ENCODE measurements around the gene BFSP2.
"Not testable (repeated sequence)": the region's sequence is repeated elsewhere in the genome, so short reads cannot be mapped to it uniquely, and the experiment has no call there.

The BFSP2 gene

DNA sequence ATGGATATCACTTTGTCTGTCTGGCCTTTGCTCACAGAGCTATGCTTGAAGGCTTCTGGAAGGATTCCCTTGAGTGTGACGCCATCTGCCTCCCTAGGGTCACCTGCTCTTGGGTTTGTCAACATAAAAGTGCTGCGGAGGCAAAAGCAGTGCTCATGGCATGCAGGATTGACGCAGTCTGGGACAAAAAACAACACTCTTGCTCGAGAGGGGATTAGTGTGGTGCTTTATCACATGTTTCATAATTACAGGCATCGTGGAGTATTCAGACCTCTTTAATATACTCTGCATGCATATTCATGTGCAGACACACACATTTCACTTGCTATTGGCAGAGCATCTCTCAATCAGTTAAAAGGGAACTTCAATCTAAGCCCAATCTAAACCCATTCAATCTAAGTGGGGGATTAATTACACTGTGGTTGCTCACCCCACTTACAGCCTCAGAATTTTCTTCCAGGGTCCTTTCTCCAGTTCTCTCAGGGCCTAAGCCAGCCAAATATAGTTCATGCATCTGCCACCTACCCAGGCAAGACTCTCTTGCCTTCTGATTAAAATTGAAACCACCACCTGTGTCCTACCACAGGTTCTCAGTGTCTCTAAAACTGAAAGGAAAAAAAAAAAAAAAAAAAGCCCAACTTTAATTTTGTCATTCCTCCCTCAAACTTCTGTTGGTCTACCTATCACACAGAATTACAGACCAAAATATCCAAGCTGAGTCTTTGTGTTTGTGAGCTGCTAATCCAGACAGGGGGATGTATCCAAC, 75.6 kb downstream of the BFSP2 start:
- H3K36me3 Mint-ChIP-seq (ENCODE audit: insufficient read depth) = no peaks in the 10 kb centered on the region
- no peaks in the 10 kb centered on the region for H3K4me1 Mint-ChIP-seq (ENCODE audit: low read depth in 2 of 2)
- no peak overlapping the region for H3K27ac Mint-ChIP-seq
- ATAC-seq (replicated peaks) = peak; percentile 31
- H3K9me3 Mint-ChIP-seq = no peaks in the 10 kb centered on the region
- DNase-seq = no peak
- H3K4me3 Mint-ChIP-seq = no peak overlapping the region
- H3K27me3 Mint-ChIP-seq = no peaks in the 10 kb centered on the region

GRCh38 chr3:133476971-133477375, 77.1 kb downstream of the BFSP2 start:
- no peak for DNase-seq
- Mint-ChIP-seq H3K27me3 (no peaks in the 10 kb centered on the region), H3K27ac (no peak overlapping the region), H3K4me1 (ENCODE audit: low read depth in 2 of 2) (no peaks in the 10 kb centered on the region), H3K4me3 (no peak overlapping the region), H3K9me3 (no peaks in the 10 kb centered on the region), H3K36me3 (ENCODE audit: insufficient read depth) (no peaks in the 10 kb centered on the region)
- ATAC-seq (replicated peaks) = no peak

DNA sequence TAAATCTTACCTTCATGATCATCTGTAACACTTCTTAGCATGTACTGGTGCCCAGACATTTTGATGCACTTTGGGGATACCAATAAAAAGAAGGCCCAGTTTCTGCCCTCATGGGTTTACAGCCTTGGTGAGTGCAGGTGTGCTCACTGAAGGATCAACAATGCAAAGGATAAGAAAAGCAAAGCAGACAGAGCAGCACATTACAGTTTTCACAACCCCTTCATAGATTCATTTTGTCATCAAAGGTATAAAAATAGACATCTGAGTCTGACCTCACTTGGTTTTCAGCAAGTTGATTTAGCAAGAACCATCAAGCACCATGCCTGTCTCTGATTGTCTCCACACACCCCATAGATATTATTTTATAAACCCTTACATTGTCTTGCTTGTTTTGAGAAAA, 77.6 kb downstream of the BFSP2 start:
- no peaks in the 10 kb centered on the region for H3K9me3 Mint-ChIP-seq
- H3K27ac Mint-ChIP-seq = no peak overlapping the region
- no peaks in the 10 kb centered on the region for H3K36me3 Mint-ChIP-seq (ENCODE audit: insufficient read depth)
- DNase-seq = no peak
- no peak for ATAC-seq (replicated peaks)
- H3K4me1 Mint-ChIP-seq (ENCODE audit: low read depth in 2 of 2) = no peaks in the 10 kb centered on the region
- H3K27me3 Mint-ChIP-seq = no peaks in the 10 kb centered on the region
- no peak overlapping the region for H3K4me3 Mint-ChIP-seq

GRCh38 chr3:133478624-133479023, 78.8 kb downstream of the BFSP2 start:
- H3K27me3 Mint-ChIP-seq = no peaks in the 10 kb centered on the region
- no peaks in the 10 kb centered on the region for H3K9me3 Mint-ChIP-seq
- no peak overlapping the region for H3K4me3 Mint-ChIP-seq
- H3K36me3 Mint-ChIP-seq (ENCODE audit: insufficient read depth) = no peaks in the 10 kb centered on the region
- no peaks in the 10 kb centered on the region for H3K4me1 Mint-ChIP-seq (ENCODE audit: low read depth in 2 of 2)
- no peak for ATAC-seq (replicated peaks)
- no peak for DNase-seq
- no peak overlapping the region for H3K27ac Mint-ChIP-seq

DNA sequence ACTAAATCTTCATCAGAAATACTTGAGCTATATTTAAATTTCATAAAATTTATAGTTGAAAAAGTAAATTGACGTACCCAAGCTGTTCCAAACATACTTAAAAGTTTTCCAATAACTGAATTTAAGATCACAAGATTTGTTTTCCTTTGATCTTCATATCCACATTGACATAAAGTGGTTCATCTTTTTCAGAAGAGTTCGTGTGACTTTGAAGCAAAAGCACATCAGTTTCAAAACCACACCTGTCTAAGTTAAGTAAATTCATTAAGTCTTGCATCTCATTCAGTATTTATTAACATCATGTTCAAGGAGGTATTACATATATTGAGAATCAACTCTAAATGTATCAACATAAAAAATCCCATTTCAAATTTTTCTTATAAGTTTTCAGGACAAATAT, 79.5 kb downstream of the BFSP2 start:
- Mint-ChIP-seq H3K4me1 (ENCODE audit: low read depth in 2 of 2) (no peaks in the 10 kb centered on the region), H3K4me3 (no peak overlapping the region), H3K27me3 (no peaks in the 10 kb centered on the region), H3K9me3 (no peaks in the 10 kb centered on the region), H3K27ac (no peak overlapping the region), H3K36me3 (ENCODE audit: insufficient read depth) (no peaks in the 10 kb centered on the region)
- DNase-seq (no peak), ATAC-seq (replicated peaks) (no peak)

DNA sequence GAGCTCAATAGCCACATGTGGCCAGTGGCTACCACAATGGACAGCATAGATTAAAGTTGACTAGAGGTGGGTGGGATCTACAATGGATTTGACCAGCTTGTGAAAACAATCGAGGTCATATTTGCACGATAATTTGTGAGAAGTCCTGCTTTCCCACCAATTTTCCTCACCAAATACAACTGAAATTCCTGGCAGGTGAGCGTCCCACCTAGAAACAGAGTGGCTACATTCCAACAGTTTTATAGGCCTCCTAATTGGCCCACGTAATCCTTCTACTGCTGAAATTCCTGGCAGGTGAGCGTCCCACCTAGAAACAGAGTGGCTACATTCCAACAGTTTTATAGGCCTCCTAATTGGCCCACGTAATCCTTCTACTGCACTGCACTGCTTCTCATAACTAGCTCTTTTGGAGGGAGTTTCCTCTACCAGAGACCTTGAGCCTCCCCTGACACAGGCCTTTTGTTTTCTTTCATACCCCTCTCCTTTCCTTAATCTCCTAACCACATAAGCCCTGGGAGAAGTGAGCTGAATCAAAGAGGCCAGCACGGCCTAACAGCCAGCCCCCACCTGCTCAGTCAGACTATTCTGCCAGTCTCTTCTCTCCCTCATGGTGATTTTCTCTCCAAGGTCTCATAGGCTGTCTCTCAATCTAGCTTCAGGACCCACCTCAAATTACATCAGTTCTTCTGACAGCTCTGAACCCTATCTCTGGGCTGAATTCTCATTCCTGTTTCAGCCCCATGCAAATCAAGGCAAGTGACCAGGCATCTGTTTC, 80.2 kb downstream of the BFSP2 start:
- no peaks in the 10 kb centered on the region for H3K36me3 Mint-ChIP-seq (ENCODE audit: insufficient read depth)
- DNase-seq = no peak
- no peaks in the 10 kb centered on the region for H3K27me3 Mint-ChIP-seq
- H3K27ac Mint-ChIP-seq = no peak overlapping the region
- H3K4me1 Mint-ChIP-seq (ENCODE audit: low read depth in 2 of 2) = no peaks in the 10 kb centered on the region
- no peak for ATAC-seq (replicated peaks)
- no peaks in the 10 kb centered on the region for H3K9me3 Mint-ChIP-seq
- H3K4me3 Mint-ChIP-seq = no peak overlapping the region

DNA sequence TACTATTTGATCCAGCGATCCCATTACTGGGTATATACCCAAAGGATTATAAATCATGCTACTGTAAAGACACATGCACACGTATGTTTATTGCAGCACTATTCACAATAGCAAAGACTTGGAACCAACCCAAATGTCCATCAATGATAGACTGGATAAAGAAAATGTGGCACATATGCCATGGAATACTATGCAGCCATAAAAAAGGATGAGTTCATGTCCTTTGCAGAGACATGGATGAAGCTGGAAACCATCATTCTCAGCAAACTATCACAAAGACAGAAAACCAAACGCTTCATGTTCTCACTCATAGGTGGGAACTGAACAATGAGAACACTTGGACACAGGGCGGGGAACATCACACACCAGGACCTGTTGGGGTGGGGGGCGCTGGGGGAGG, 82.6 kb downstream of the BFSP2 start:
- H3K27ac Mint-ChIP-seq; DNase-seq; H3K4me3 Mint-ChIP-seq; H3K4me1 Mint-ChIP-seq (ENCODE audit: low read depth in 2 of 2); H3K9me3 Mint-ChIP-seq; H3K36me3 Mint-ChIP-seq (ENCODE audit: insufficient read depth); ATAC-seq (replicated peaks); H3K27me3 Mint-ChIP-seq: not testable (repeated sequence)

DNA sequence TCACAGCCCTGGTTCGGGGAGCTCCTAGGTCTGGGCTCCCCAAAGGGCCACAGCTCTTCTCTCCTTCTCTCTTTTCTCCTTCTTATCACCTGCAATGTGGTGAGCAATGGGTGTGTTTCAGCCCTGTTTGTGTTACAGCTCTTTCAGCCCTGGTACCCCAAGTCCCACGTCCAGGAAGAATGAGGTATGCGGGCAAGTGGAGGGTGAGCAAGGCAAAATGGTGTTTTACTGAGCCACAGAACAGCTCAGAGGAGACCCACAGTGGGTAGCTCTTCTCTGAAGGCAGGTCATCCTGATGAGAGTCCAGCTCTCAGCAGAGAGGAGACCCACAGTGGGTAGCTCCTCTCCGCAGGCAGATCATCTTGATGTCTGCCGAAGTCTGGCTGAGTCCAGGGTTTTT, 86.8 kb downstream of the BFSP2 start:
- Mint-ChIP-seq H3K4me1 (ENCODE audit: low read depth in 2 of 2) (peaks cover 6 to 15% of the 10 kb centered on the region in 2 donors), H3K27me3 (no peaks in the 10 kb centered on the region), H3K4me3 (no peak overlapping the region), H3K36me3 (ENCODE audit: insufficient read depth) (peaks cover 2% of the 10 kb centered on the region), H3K9me3 (no peaks in the 10 kb centered on the region), H3K27ac (no peak overlapping the region)
- no peak for ATAC-seq (replicated peaks)
- no peak for DNase-seq

DNA sequence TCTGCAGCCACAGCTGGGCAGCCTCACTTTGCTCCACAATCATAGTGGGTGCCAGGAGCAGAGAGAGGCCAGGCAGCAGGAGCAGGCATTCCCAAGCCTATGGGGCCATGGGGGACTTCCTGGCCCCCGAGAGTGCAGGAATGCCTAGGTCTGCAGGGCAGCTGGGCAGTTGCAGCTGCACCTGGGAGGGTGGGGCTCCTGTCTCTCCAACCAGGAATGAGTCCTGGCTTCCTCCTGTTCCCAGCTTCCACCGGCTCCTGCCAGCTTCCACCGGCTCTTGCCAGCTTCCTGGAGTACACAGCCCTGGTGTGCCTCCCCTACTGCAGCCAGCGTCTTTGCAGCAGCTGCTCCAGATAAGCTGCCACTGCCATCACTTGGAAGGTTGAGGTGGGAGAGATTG, 87.3 kb downstream of the BFSP2 start:
- DNase-seq (no peak), ATAC-seq (replicated peaks) (no peak)
- no peaks in the 10 kb centered on the region for H3K9me3 Mint-ChIP-seq
- H3K36me3 Mint-ChIP-seq (ENCODE audit: insufficient read depth) = peaks cover 2% of the 10 kb centered on the region
- no peaks in the 10 kb centered on the region for H3K27me3 Mint-ChIP-seq
- H3K4me3 Mint-ChIP-seq = no peak overlapping the region
- H3K4me1 Mint-ChIP-seq (ENCODE audit: low read depth in 2 of 2) = peaks cover 8 to 16% of the 10 kb centered on the region in 2 donors
- H3K27ac Mint-ChIP-seq = no peak overlapping the region

DNA sequence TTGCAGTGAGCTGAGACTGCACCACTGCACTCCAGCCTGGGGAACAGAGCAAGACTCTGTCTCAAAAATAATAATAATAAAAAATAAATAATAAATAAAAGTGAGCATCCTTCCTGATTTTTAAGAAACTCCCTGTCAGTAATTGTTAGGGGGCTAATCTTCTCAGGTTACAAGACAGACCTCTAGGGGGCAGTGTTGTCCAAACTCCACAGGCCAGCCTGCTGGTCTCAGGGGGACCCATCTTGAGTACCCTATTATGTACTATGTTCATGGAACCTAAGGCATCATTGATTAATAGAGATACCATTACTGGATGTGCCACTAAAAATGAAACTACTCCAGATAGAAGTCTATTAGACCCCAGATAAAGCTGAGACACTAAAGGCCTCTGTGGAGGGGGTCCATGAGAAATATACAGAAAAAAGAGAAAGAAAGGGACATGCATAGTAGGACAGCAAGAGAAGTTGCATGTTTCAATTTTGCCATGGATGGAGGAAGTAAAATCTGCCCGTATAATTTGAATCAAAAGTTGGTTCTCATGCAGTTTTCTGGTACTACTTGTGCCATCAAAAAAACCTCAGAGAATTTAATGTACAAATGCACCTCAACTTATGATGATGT, 88.2 kb downstream of the BFSP2 start:
- Mint-ChIP-seq H3K4me3 (no peak overlapping the region), H3K36me3 (ENCODE audit: insufficient read depth) (peaks cover 2% of the 10 kb centered on the region), H3K4me1 (ENCODE audit: low read depth in 2 of 2) (peaks cover 12 to 22% of the 10 kb centered on the region in 2 donors), H3K27me3 (no peaks in the 10 kb centered on the region), H3K9me3 (no peaks in the 10 kb centered on the region), H3K27ac (peak overlapping the region in 1 of 2 donors; percentile 50)
- DNase-seq (peak; percentile 51 to 53 (median 52)), ATAC-seq (replicated peaks) (no peak)

- Mint-ChIP-seq H3K4me1 (ENCODE audit: low read depth in 2 of 2) (peaks cover 12 to 22% of the 10 kb centered on the region in 2 donors), H3K27me3 (no peaks in the 10 kb centered on the region), H3K9me3 (no peaks in the 10 kb centered on the region), H3K27ac (peak overlapping the region in 1 of 2 donors; percentile 36), H3K4me3 (no peak overlapping the region), H3K36me3 (ENCODE audit: insufficient read depth) (peaks cover 2% of the 10 kb centered on the region)
- DNase-seq = no peak
- no peak for ATAC-seq (replicated peaks)
These were observed 89.0 kb downstream of the BFSP2 start for GRCh38 chr3:133488785-133489367.

- Mint-ChIP-seq H3K9me3 (no peaks in the 10 kb centered on the region), H3K4me3 (no peak overlapping the region), H3K4me1 (ENCODE audit: low read depth in 2 of 2) (peaks cover 12 to 22% of the 10 kb centered on the region in 2 donors)
These were observed 89.7 kb downstream of the BFSP2 start for GRCh38 chr3:133489466-133490085.

More at GRCh38 chr3:133489466-133490085, 89.7 kb downstream of the BFSP2 start:
- ATAC-seq (replicated peaks) (no peak), DNase-seq (no peak)
- Mint-ChIP-seq H3K27ac (peak overlapping the region in 1 of 2 donors; percentile 36), H3K27me3 (no peaks in the 10 kb centered on the region), H3K36me3 (ENCODE audit: insufficient read depth) (peaks cover 2% of the 10 kb centered on the region)

All from effector memory CD8-positive, alpha-beta T cell (primary cell).